ENCODE data around the gene KCNG1. TPM values are rescaled to one million over a fixed set of nuclear protein-coding genes. Genes with fewer than 3 reads are reported as not detected.
A peak's percentile ranks its signal among the peaks of the same experiment; 100 is the strongest.

Gene KCNG1
- polyA plus RNA-seq, 3 donors from 2014 or later = not detected

- no peak overlapping the region for H3K4me3 Mint-ChIP-seq
- H3K27me3 Mint-ChIP-seq (ENCODE audit: low read depth in 3 of 3) = peaks cover 3 to 8% (median 7%) of the 10 kb centered on the region in 3 donors
- no peaks in the 10 kb centered on the region for H3K9me3 Mint-ChIP-seq
- no peaks in the 10 kb centered on the region for H3K36me3 Mint-ChIP-seq
- no peak for DNase-seq
- H3K27ac Mint-ChIP-seq = no peak overlapping the region
- peaks cover 0 to 2% of the 10 kb centered on the region in 2 donors for H3K4me1 Mint-ChIP-seq
These were observed 45.6 kb downstream of the KCNG1 start for GRCh38 chr20:50977066-50978021.

- Mint-ChIP-seq H3K4me3 (no peak overlapping the region), H3K27ac (no peak overlapping the region), H3K27me3 (ENCODE audit: low read depth in 3 of 3) (peaks cover 3 to 8% (median 4%) of the 10 kb centered on the region in 3 donors), H3K4me1 (no peaks in the 10 kb centered on the region), H3K36me3 (no peaks in the 10 kb centered on the region), H3K9me3 (no peaks in the 10 kb centered on the region)
- DNase-seq = no peak
These were observed 47.1 kb downstream of the KCNG1 start for GRCh38 chr20:50975701-50976330.

GRCh38 chr20:50969912-50970311, 53.0 kb downstream of the KCNG1 start:
- Mint-ChIP-seq H3K9me3 (no peaks in the 10 kb centered on the region), H3K27ac (no peak overlapping the region), H3K4me3 (no peak overlapping the region), H3K4me1 (no peaks in the 10 kb centered on the region), H3K27me3 (ENCODE audit: low read depth in 3 of 3) (peaks cover 0 to 5% (median 0%) of the 10 kb centered on the region in 3 donors), H3K36me3 (no peaks in the 10 kb centered on the region)
- DNase-seq = no peak

GRCh38 chr20:50969435-50969834, 53.5 kb downstream of the KCNG1 start:
- Mint-ChIP-seq H3K4me3 (no peak overlapping the region), H3K4me1 (no peaks in the 10 kb centered on the region), H3K9me3 (no peaks in the 10 kb centered on the region), H3K36me3 (no peaks in the 10 kb centered on the region), H3K27me3 (ENCODE audit: low read depth in 3 of 3) (peaks cover 0 to 5% (median 0%) of the 10 kb centered on the region in 3 donors), H3K27ac (no peak overlapping the region)
- DNase-seq = no peak

- DNase-seq = no peak
- Mint-ChIP-seq H3K4me1 (no peaks in the 10 kb centered on the region), H3K36me3 (no peaks in the 10 kb centered on the region), H3K27me3 (ENCODE audit: low read depth in 3 of 3) (peaks cover 0 to 5% (median 0%) of the 10 kb centered on the region in 3 donors), H3K9me3 (no peaks in the 10 kb centered on the region), H3K4me3 (no peak overlapping the region), H3K27ac (no peak overlapping the region)
These were observed 54.6 kb downstream of the KCNG1 start for GRCh38 chr20:50968289-50968688.

- peaks cover 0 to 3% (median 0%) of the 10 kb centered on the region in 3 donors for H3K27me3 Mint-ChIP-seq (ENCODE audit: low read depth in 3 of 3)
- H3K9me3 Mint-ChIP-seq = no peaks in the 10 kb centered on the region
- H3K4me3 Mint-ChIP-seq = no peak overlapping the region
- DNase-seq = no peak
- H3K27ac Mint-ChIP-seq = no peak overlapping the region
- H3K36me3 Mint-ChIP-seq = no peaks in the 10 kb centered on the region
- no peaks in the 10 kb centered on the region for H3K4me1 Mint-ChIP-seq
These were observed 55.3 kb downstream of the KCNG1 start for GRCh38 chr20:50967586-50967985.

GRCh38 chr20:50959543-50960126, 63.3 kb downstream of the KCNG1 start:
- no peaks in the 10 kb centered on the region for H3K9me3 Mint-ChIP-seq
- H3K27me3 Mint-ChIP-seq (ENCODE audit: low read depth in 3 of 3) = peaks cover 6 to 9% (median 9%) of the 10 kb centered on the region in 3 donors
- DNase-seq = no peak
- peaks cover 0 to 11% (median 4%) of the 10 kb centered on the region in 3 donors for H3K36me3 Mint-ChIP-seq
- peaks cover 50 to 71% of the 10 kb centered on the region in 2 donors for H3K4me1 Mint-ChIP-seq
- H3K4me3 Mint-ChIP-seq = peak overlapping the region; percentile 94 to 98 (median 98)
- peak overlapping the region; percentile 87 to 100 (median 98) for H3K27ac Mint-ChIP-seq

GRCh38 chr20:50958615-50959542, 64.0 kb downstream of the KCNG1 start, which contains the start of gene MOCS3:
Gene MOCS3, plus strand, starts transcription at chr20:50958818. Its CDS starts 25 bp downstream, at chr20:50958843.
- Mint-ChIP-seq H3K27me3 (ENCODE audit: low read depth in 3 of 3) (peaks cover 6 to 9% (median 9%) of the 10 kb centered on the region in 3 donors), H3K9me3 (no peaks in the 10 kb centered on the region), H3K27ac (peak within 1 kb of the TSS; percentile 97 to 100 (median 99)), H3K36me3 (peaks cover 0 to 11% (median 4%) of the 10 kb centered on the region in 3 donors), H3K4me1 (peaks cover 50 to 78% of the 10 kb centered on the region in 2 donors), H3K4me3 (peak within 1 kb of the TSS; percentile 94 to 98 (median 98))
- DNase-seq = peak; percentile 90 to 92 (median 92)

GRCh38 chr20:50957798-50958614, 64.9 kb downstream of the KCNG1 start, which contains the start of gene DPM1:
Gene DPM1, minus strand, starts transcription at chr20:50958532. Its CDS starts 9 bp downstream, at chr20:50958523.
- Mint-ChIP-seq H3K4me3 (peak within 1 kb of the TSS; percentile 94 to 98 (median 98)), H3K27me3 (ENCODE audit: low read depth in 3 of 3) (peaks cover 6 to 9% (median 9%) of the 10 kb centered on the region in 3 donors), H3K27ac (peak within 1 kb of the TSS; percentile 97 to 100 (median 99)), H3K36me3 (peaks cover 0 to 11% (median 4%) of the 10 kb centered on the region in 3 donors), H3K9me3 (no peaks in the 10 kb centered on the region), H3K4me1 (peaks cover 50 to 83% of the 10 kb centered on the region in 2 donors)
- DNase-seq = no peak

GRCh38 chr20:50957276-50957675, 65.6 kb downstream of the KCNG1 start:
- peaks cover 50 to 86% of the 10 kb centered on the region in 2 donors for H3K4me1 Mint-ChIP-seq
- peak overlapping the region; percentile 94 to 98 (median 98) for H3K4me3 Mint-ChIP-seq

GRCh38 chr20:50953821-50954220, 69.1 kb downstream of the KCNG1 start:
- H3K4me1 Mint-ChIP-seq = peaks cover 32 to 62% of the 10 kb centered on the region in 2 donors
- no peaks in the 10 kb centered on the region for H3K9me3 Mint-ChIP-seq
- H3K36me3 Mint-ChIP-seq = peaks cover 4 to 24% (median 11%) of the 10 kb centered on the region in 3 donors
- peaks cover 6 to 9% (median 9%) of the 10 kb centered on the region in 3 donors for H3K27me3 Mint-ChIP-seq (ENCODE audit: low read depth in 3 of 3)
- no peak for DNase-seq
- H3K27ac Mint-ChIP-seq = no peak overlapping the region
- no peak overlapping the region for H3K4me3 Mint-ChIP-seq

More at GRCh38 chr20:50957276-50957675, 65.6 kb downstream of the KCNG1 start:
- H3K9me3 Mint-ChIP-seq = no peaks in the 10 kb centered on the region
- DNase-seq = no peak
- peak overlapping the region; percentile 97 to 100 (median 99) for H3K27ac Mint-ChIP-seq
- H3K27me3 Mint-ChIP-seq (ENCODE audit: low read depth in 3 of 3) = peaks cover 6 to 9% (median 9%) of the 10 kb centered on the region in 3 donors
- peaks cover 0 to 11% (median 4%) of the 10 kb centered on the region in 3 donors for H3K36me3 Mint-ChIP-seq
